H9 (cell line): ENCODE data around the gene SLA2. TPM values are rescaled to one million over a fixed set of nuclear protein-coding genes. Genes with fewer than 3 reads are reported as not detected.

ENCODE experiments used
- DNase-seq: peaks from one replicate; pipeline ENCODE4 v3.0.0-alpha.2; 2017
- H2AFZ ChIP-seq: one replicate; pipeline ENCODE4 v1.6.1; 2013; ENCODE audit warnings: mild to moderate bottlenecking, low read length, control low read depth, moderate library complexity
- H2AK5ac ChIP-seq: 2 replicates; pipeline ENCODE4 v1.6.1; 2013; ENCODE audit warnings: low read length, control low read depth, mixed read lengths; ENCODE audit not compliant: insufficient read length
- H2BK120ac ChIP-seq: one replicate; pipeline ENCODE4 v1.6.1; 2013; ENCODE audit warnings: low read depth, mild to moderate bottlenecking, low read length, control low read depth, inconsistent platforms; ENCODE audit not compliant: poor library complexity, severe bottlenecking
- H2BK12ac ChIP-seq: 2 replicates; pipeline ENCODE4 v1.6.1; 2013; ENCODE audit warnings: low read length, control low read depth, mixed read lengths, low read depth; ENCODE audit not compliant: insufficient read length
- H2BK15ac ChIP-seq: 2 replicates; pipeline ENCODE4 v1.6.1; 2013; ENCODE audit warnings: low read depth, low read length, control low read depth
- H2BK20ac ChIP-seq: one replicate; pipeline ENCODE4 v1.6.1; 2013; ENCODE audit warnings: low read depth, mild to moderate bottlenecking, low read length, control low read depth, inconsistent platforms; ENCODE audit not compliant: poor library complexity, severe bottlenecking
- H2BK5ac ChIP-seq: 2 replicates; pipeline ENCODE4 v1.6.1; 2013; ENCODE audit warnings: low read length, control low read depth, mixed read lengths; ENCODE audit not compliant: insufficient read length
- H3K14ac ChIP-seq: 2 replicates; pipeline ENCODE4 v1.6.1; 2013; ENCODE audit warnings: low read length, control low read depth; ENCODE audit not compliant: insufficient read depth
- H3K18ac ChIP-seq: 2 replicates; pipeline ENCODE4 v1.6.1; 2013; ENCODE audit warnings: low read depth, mild to moderate bottlenecking, mixed read lengths, low read length, control low read depth; ENCODE audit not compliant: insufficient read length
- H3K23ac ChIP-seq: 2 replicates; pipeline ENCODE4 v1.6.1; 2013; ENCODE audit warnings: low read length, control low read depth, mixed read lengths, low read depth; ENCODE audit not compliant: insufficient read length
- H3K23me2 ChIP-seq: 2 replicates; pipeline ENCODE4 v1.6.1; 2013; ENCODE audit warnings: low read depth, mild to moderate bottlenecking, mixed read lengths, low read length, control low read depth; ENCODE audit not compliant: insufficient read length, poor library complexity, severe bottlenecking
- H3K27ac ChIP-seq: 2 replicates; pipeline ENCODE4 v1.5.1; 2013; ENCODE audit warnings: low read length, control low read depth, mixed read lengths, low read depth; ENCODE audit not compliant: insufficient read length
- H3K27me3 ChIP-seq: 2 replicates; pipeline ENCODE4 v1.6.1; 2013; ENCODE audit warnings: low read length, control low read depth, inconsistent platforms; ENCODE audit not compliant: insufficient read depth
- H3K4ac ChIP-seq: 2 replicates; pipeline ENCODE4 v1.6.1; 2013; ENCODE audit warnings: low read depth, mild to moderate bottlenecking, control low read depth, inconsistent platforms, low read length, moderate library complexity
- H3K4me1 ChIP-seq: 2 replicates; pipeline ENCODE4 v1.6.1; 2013; ENCODE audit warnings: low read length, control low read depth, inconsistent platforms; ENCODE audit not compliant: insufficient read depth
- H3K4me2 ChIP-seq: 2 replicates; pipeline ENCODE4 v1.6.1; 2013; ENCODE audit warnings: low read length, control low read depth, mixed read lengths; ENCODE audit not compliant: insufficient read length, insufficient read depth
- H3K56ac ChIP-seq: 2 replicates; pipeline ENCODE4 v1.6.1; 2013; ENCODE audit warnings: low read depth, mild to moderate bottlenecking, mixed read lengths, low read length, control low read depth; ENCODE audit not compliant: insufficient read length
- H3K79me1 ChIP-seq: 2 replicates; pipeline ENCODE4 v1.6.1; 2013; ENCODE audit warnings: low read depth, mild to moderate bottlenecking, moderate library complexity, low read length, control low read depth, inconsistent platforms; ENCODE audit not compliant: insufficient read depth, poor library complexity, severe bottlenecking
- H3K79me2 ChIP-seq: 2 replicates; pipeline ENCODE4 v1.6.1; 2013; ENCODE audit warnings: low read length, control low read depth, inconsistent platforms; ENCODE audit not compliant: insufficient read depth
- H3K9ac ChIP-seq: 2 replicates; pipeline ENCODE4 v1.6.1; 2013; ENCODE audit warnings: low read length, control low read depth, mixed read lengths; ENCODE audit not compliant: insufficient read length; ENCODE audit errors: extremely low read depth
- H3K9me3 ChIP-seq: one replicate; pipeline ENCODE4 v1.6.1; 2013; ENCODE audit warnings: low read depth, low read length, inconsistent platforms; ENCODE audit not compliant: control insufficient read depth
- H3T11ph ChIP-seq: one replicate; pipeline ENCODE4 v1.6.1; 2013; ENCODE audit warnings: mild to moderate bottlenecking, low read length, control low read depth, inconsistent platforms
- H4K20me1 ChIP-seq: one replicate; pipeline ENCODE4 v1.6.1; 2013; ENCODE audit not compliant: control insufficient read depth, insufficient read length, insufficient read depth
- H4K5ac ChIP-seq: 2 replicates; pipeline ENCODE4 v1.6.1; 2013; ENCODE audit warnings: low read depth, mild to moderate bottlenecking, mixed read lengths, low read length, control low read depth; ENCODE audit not compliant: insufficient read length
- H4K8ac ChIP-seq: replicated peaks from 2 replicates; pipeline ENCODE4 v1.6.1; 2013; ENCODE audit warnings: low read length, control low read depth, mixed read lengths, low read depth; ENCODE audit not compliant: insufficient read length
- H4K91ac ChIP-seq: 2 replicates; pipeline ENCODE4 v1.6.1; 2013; ENCODE audit warnings: low read depth, mild to moderate bottlenecking, moderate library complexity, mixed read lengths, low read length, control low read depth; ENCODE audit not compliant: insufficient read length
- H3K27ac Mint-ChIP-seq, 3 experiments: 2 replicates in 2 of 3; 3 replicates in 1 of 3; pipeline ENCODE4 v1.8.0; 2020 to 2021; ENCODE audit warnings: mixed read lengths in 3 of 3, mild to moderate bottlenecking in 1 of 3, moderate library complexity in 1 of 3
- H3K27me3 Mint-ChIP-seq: 2 replicates; pipeline ENCODE4 v1.8.0; 2021; ENCODE audit warnings: low read depth, mild to moderate bottlenecking, moderate library complexity, mixed read lengths
- H3K36me3 Mint-ChIP-seq, 3 experiments: 2 replicates in 2 of 3; 3 replicates in 1 of 3; pipeline ENCODE4 v1.8.0; 2020 to 2021; ENCODE audit warnings: low read depth in 3 of 3, mixed read lengths in 3 of 3; ENCODE audit not compliant: insufficient read depth in 1 of 3
- H3K4me1 Mint-ChIP-seq, 2 experiments: 2 replicates each; pipeline ENCODE4 v1.8.0; 2020; ENCODE audit warnings: mixed read lengths in 2 of 2
- H3K4me3 Mint-ChIP-seq, 2 experiments: 2 replicates in 1 of 2; 3 replicates in 1 of 2; pipeline ENCODE4 v1.8.0; 2020 to 2021; ENCODE audit warnings: mild to moderate bottlenecking in 2 of 2, mixed read lengths in 2 of 2, moderate library complexity in 1 of 2
- H3K9me3 Mint-ChIP-seq, 2 experiments: 2 replicates in 1 of 2; 3 replicates in 1 of 2; pipeline ENCODE4 v1.8.0; 2020; ENCODE audit warnings: mild to moderate bottlenecking in 2 of 2, mixed read lengths in 2 of 2, moderate library complexity in 1 of 2
- WGBS: extraction: QIAGEN DNeasy Blood & Tissue Kit; methylation state at CpG from one replicate; pipeline ENCODE4 v1.1.7; 2013; ENCODE audit warnings: missing lambda C conversion rate, low lambda C conversion rate, mixed read lengths; ENCODE audit not compliant: insufficient read length; ENCODE audit errors: extremely low coverage; 5-methylcytosine and 5-hydroxymethylcytosine counted together
- total RNA-seq: library from RNA; stranded (reverse); gene quantifications from 2 replicates; pipeline ENCODE4 v1.2.1, GENCODE V29; 2021
- TF ChIP-seq, protein P1 (sequence below): fragments of 200-600 bp; sonication (generic); conservative IDR thresholded peaks from 3 replicates; pipeline ENCODE4 v1.8.0; 2021; ENCODE audit warnings: antibody characterized with exemption, mild to moderate bottlenecking

SLA2 gene
- total RNA-seq, 1 experiment from 2014 or later: 0.20 TPM

DNA sequence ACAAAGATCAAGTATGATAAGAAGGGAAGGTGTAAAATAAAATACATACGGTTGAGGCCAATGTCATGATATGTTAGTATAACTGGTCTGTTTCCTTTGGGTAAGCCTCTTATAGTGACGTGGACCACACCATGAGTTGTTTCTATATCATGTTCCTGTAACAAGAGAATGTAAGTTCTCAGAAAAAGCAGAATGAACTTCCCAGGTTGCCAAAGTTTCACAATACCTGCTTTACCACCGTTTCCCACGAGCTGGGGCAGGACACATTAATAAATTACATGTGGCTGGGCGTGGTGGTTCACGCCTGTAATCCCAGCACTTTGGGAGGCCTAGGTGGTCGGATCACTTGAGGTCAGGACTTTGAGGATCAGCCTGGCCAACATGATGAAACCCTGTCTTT is 42.6 kb upstream of the SLA2 start:
- Mint-ChIP-seq H3K27me3 (no peaks in the 10 kb centered on the region), H3K27ac (no peak overlapping the region), H3K4me1 (no peaks in the 10 kb centered on the region), H3K4me3 (no peak overlapping the region), H3K36me3 (peaks cover 2 to 4% (median 4%) of the 10 kb centered on the region in 3 experiments; a peak in 5 of 7 replicates), H3K9me3 (peaks cover 0 to under 1% of the 10 kb centered on the region in 2 experiments; a peak in 3 of 5 replicates)
- TF ChIP-seq, protein P1, sequence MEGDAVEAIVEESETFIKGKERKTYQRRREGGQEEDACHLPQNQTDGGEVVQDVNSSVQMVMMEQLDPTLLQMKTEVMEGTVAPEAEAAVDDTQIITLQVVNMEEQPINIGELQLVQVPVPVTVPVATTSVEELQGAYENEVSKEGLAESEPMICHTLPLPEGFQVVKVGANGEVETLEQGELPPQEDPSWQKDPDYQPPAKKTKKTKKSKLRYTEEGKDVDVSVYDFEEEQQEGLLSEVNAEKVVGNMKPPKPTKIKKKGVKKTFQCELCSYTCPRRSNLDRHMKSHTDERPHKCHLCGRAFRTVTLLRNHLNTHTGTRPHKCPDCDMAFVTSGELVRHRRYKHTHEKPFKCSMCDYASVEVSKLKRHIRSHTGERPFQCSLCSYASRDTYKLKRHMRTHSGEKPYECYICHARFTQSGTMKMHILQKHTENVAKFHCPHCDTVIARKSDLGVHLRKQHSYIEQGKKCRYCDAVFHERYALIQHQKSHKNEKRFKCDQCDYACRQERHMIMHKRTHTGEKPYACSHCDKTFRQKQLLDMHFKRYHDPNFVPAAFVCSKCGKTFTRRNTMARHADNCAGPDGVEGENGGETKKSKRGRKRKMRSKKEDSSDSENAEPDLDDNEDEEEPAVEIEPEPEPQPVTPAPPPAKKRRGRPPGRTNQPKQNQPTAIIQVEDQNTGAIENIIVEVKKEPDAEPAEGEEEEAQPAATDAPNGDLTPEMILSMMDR: no peak
- H3K23me2 ChIP-seq: no peaks in the 10 kb centered on the region
- no peak overlapping the region for H2AFZ ChIP-seq
- H3K27ac ChIP-seq: no peak overlapping the region
- H3K4me1 ChIP-seq: no peaks in the 10 kb centered on the region
- H3K4ac ChIP-seq: no peak overlapping the region
- H2BK120ac ChIP-seq: no peak overlapping the region
- H3K23ac ChIP-seq: no peak overlapping the region
- no peak overlapping the region for H3K4me2 ChIP-seq
- H3K18ac ChIP-seq: no peak overlapping the region
- H2AK5ac ChIP-seq: no peak overlapping the region
- H4K5ac ChIP-seq: no peak overlapping the region
- no peaks in the 10 kb centered on the region for H3K27me3 ChIP-seq
- no peaks in the 10 kb centered on the region for H3K9me3 ChIP-seq
- no peak overlapping the region for H3K9ac ChIP-seq
- no CpG with 5 or more reads among the region's 7 CpGs for WGBS
- H3K14ac ChIP-seq: no peak overlapping the region
- no peaks in the 10 kb centered on the region for H3K79me2 ChIP-seq
- no peak for DNase-seq
- H4K20me1 ChIP-seq: no peaks in the 10 kb centered on the region
- H2BK15ac ChIP-seq: no peak overlapping the region
- no peaks in the 10 kb centered on the region for H3K79me1 ChIP-seq
- H2BK12ac ChIP-seq: no peak overlapping the region
- no peak overlapping the region for H2BK20ac ChIP-seq
- no peak overlapping the region for H4K91ac ChIP-seq
- no peak overlapping the region for H4K8ac ChIP-seq
- H3T11ph ChIP-seq: no peak overlapping the region
- H3K56ac ChIP-seq: no peak overlapping the region
- H2BK5ac ChIP-seq: no peak overlapping the region
